Esophagus squamous epithelium (tissue), 5 donors: ENCODE measurements around the gene PPM1G. TPM values are rescaled to one million over a fixed set of nuclear protein-coding genes. Genes with fewer than 3 reads are reported as not detected.
"Not testable (repeated sequence)": the region's sequence is repeated elsewhere in the genome, so short reads cannot be mapped to it uniquely, and the experiment has no call there.

ENCODE experiments used
- DNase-seq: peaks from one replicate; lab custom pipeline; 2025; lab: John Stamatoyannopoulos, UW
- H3K27ac ChIP-seq, 4 donors: fragments of 200-600 bp; sonication (generic); one replicate each; pipeline ENCODE4 v1.5.1; 2016 to 2019; ENCODE audit warnings: mild to moderate bottlenecking in 1 of 4
- H3K27me3 ChIP-seq, 4 donors: fragments of 200-600 bp; sonication (generic); 1 replicate in 3 of 4; 2 replicates in 1 of 4; pipeline versions ENCODE4 v1.5.1 to v1.6.0; 2017 to 2021; ENCODE audit warnings: antibody characterized with exemption in 1 of 4
- H3K36me3 ChIP-seq, 3 donors: fragments of 200-600 bp; sonication (generic); one replicate each; pipeline ENCODE4 v1.5.1; 2016 to 2019
- H3K4me1 ChIP-seq, 3 donors: fragments of 200-600 bp; sonication (generic); one replicate each; pipeline ENCODE4 v1.5.1; 2017 to 2019
- H3K4me3 ChIP-seq, 4 donors: fragments of 200-600 bp; sonication (generic); 1 replicate in 3 of 4; 2 replicates in 1 of 4; pipeline ENCODE4 v1.5.1; 2016 to 2019; ENCODE audit warnings: mild to moderate bottlenecking in 2 of 4, moderate library complexity in 1 of 4
- H3K9me3 ChIP-seq, 3 donors: fragments of 200-600 bp; sonication (generic); one replicate each; pipeline ENCODE4 v1.5.1; 2016 to 2019
- POLR2A ChIP-seq, 4 donors: fragments of 450-650 bp; IDR thresholded peaks; one replicate each; pipeline ENCODE4 v1.6.1; 2017; ENCODE audit warnings: antibody characterized with exemption in 4 of 4, mild to moderate bottlenecking in 4 of 4, moderate library complexity in 3 of 4
- WGBS, 2 donors: methylation state at CpG; one replicate each; pipeline ENCODE4 v1.1.5; 2018; 5-methylcytosine and 5-hydroxymethylcytosine counted together
- intact Hi-C: fragments of 100-400 bp; cut with DNase I; formaldehyde crosslinking; loops from one replicate; pipeline ENCODE4 v1.15.0; 2022
- total RNA-seq, 4 donors: library from RNA; depleted of rRNA; stranded (reverse); fragments of >200 nt; gene quantifications; one replicate each; pipeline ENCODE4 v1.1.0, GENCODE V29; 2016
- TF ChIP-seq, protein P1 (sequence below), 6 experiments: fragments of 450-650 bp in 4 of 6; fragments of 200-600 bp in 2 of 6; sonication (generic) in 2 of 6; IDR thresholded peaks; one replicate each; pipeline ENCODE4 v1.5.1; 2016 to 2019; ENCODE audit warnings: antibody characterized with exemption in 6 of 6, mild to moderate bottlenecking in 4 of 6, moderate library complexity in 4 of 6
- donor health status: DM: yes; HTN: yes; CAD: no.

Gene PPM1G
- total RNA-seq, 4 donors from 2014 or later, result 51.9 to 77.1 (median 67.4) TPM

- intact Hi-C loops, result no loop called here
- 54 to 64% methylated on average over 7 of the region's 7 CpGs for WGBS, 2 donors
- DNase-seq, result no peak
- TF ChIP-seq, protein P1, sequence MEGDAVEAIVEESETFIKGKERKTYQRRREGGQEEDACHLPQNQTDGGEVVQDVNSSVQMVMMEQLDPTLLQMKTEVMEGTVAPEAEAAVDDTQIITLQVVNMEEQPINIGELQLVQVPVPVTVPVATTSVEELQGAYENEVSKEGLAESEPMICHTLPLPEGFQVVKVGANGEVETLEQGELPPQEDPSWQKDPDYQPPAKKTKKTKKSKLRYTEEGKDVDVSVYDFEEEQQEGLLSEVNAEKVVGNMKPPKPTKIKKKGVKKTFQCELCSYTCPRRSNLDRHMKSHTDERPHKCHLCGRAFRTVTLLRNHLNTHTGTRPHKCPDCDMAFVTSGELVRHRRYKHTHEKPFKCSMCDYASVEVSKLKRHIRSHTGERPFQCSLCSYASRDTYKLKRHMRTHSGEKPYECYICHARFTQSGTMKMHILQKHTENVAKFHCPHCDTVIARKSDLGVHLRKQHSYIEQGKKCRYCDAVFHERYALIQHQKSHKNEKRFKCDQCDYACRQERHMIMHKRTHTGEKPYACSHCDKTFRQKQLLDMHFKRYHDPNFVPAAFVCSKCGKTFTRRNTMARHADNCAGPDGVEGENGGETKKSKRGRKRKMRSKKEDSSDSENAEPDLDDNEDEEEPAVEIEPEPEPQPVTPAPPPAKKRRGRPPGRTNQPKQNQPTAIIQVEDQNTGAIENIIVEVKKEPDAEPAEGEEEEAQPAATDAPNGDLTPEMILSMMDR (IDR thresholded peaks at IDR 0.05), result no peak
- H3K27ac ChIP-seq, result peak overlapping the region; percentile 10 to 62 (median 48)
- no peaks in the 10 kb centered on the region for H3K9me3 ChIP-seq
- peaks cover 14 to 49% (median 36%) of the 10 kb centered on the region in 3 donors for H3K4me1 ChIP-seq
- no peaks in the 10 kb centered on the region for H3K27me3 ChIP-seq
- peaks cover 0 to 11% (median 0%) of the 10 kb centered on the region in 3 donors for H3K36me3 ChIP-seq
- no peak overlapping the region for H3K4me3 ChIP-seq
These were observed 55.4 kb downstream of the PPM1G start for GRCh38 chr2:27353762-27354596.

- 90 to 92% methylated on average over 2 to 5 of the region's 5 CpGs for WGBS, 2 donors
- Histone ChIP-seq H3K36me3 (peaks cover 0 to 11% (median 0%) of the 10 kb centered on the region in 3 donors), H3K27ac (peak overlapping the region in 2 of 4 donors; percentile 61 to 62), H3K4me1 (peaks cover 14 to 47% (median 36%) of the 10 kb centered on the region in 3 donors)
- intact Hi-C loops, DNase-seq, H3K27me3 ChIP-seq, H3K9me3 ChIP-seq, H3K4me3 ChIP-seq: not testable (repeated sequence)
These were observed 56.0 kb downstream of the PPM1G start for GRCh38 chr2:27353386-27353761.

DNA sequence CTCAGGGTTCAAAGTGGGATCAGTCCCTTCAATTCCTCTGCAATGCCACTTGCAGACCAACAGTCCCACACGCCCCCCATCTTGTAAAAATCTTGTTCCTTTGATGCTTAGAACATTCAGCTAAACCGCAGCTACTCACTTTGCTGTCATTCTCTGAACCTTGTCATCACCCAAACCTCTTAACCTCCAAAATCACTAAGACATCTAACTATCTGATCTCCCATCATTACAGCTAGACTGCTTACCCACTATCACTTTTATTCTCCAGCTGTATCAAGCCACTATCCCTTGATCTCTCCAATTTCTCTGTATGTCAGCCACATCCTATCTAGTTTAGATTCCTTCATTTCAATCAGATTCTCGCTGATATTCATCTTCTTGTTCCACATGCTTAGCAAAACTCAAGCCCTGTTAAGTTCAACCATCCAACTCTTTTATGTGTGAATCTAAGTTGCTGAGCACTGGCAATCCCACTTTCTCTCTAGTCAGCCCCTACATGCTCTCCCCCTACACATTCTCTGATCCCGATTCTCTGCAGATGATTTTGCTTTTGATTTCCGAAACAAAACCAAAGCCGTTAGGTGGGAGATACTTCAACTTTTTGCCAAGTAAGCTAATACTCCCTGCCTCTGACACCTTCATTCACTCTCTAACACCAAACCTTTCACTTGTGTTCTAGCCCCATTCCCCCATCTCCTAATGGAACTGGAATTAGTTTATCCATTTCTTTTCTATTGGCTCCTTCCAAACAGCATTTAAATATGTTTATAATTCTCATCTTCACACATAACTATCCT is 57.4 kb downstream of the PPM1G start:
- H3K27me3 ChIP-seq, result no peaks in the 10 kb centered on the region
- 80 to 82% methylated on average over 6 of the region's 6 CpGs for WGBS, 2 donors
- H3K4me1 ChIP-seq, result peaks cover 5 to 48% (median 26%) of the 10 kb centered on the region in 3 donors
- intact Hi-C loops, result no loop called here
- TF ChIP-seq, protein P1 (IDR thresholded peaks at IDR 0.05), result no peak
- TF ChIP-seq POLR2A (IDR thresholded peaks at IDR 0.05), result no peak
- DNase-seq, result no peak
- H3K4me3 ChIP-seq, result no peak overlapping the region
- no peaks in the 10 kb centered on the region for H3K9me3 ChIP-seq
- H3K27ac ChIP-seq, result no peak overlapping the region
- H3K36me3 ChIP-seq, result peaks cover 0 to 15% (median 0%) of the 10 kb centered on the region in 3 donors

DNA sequence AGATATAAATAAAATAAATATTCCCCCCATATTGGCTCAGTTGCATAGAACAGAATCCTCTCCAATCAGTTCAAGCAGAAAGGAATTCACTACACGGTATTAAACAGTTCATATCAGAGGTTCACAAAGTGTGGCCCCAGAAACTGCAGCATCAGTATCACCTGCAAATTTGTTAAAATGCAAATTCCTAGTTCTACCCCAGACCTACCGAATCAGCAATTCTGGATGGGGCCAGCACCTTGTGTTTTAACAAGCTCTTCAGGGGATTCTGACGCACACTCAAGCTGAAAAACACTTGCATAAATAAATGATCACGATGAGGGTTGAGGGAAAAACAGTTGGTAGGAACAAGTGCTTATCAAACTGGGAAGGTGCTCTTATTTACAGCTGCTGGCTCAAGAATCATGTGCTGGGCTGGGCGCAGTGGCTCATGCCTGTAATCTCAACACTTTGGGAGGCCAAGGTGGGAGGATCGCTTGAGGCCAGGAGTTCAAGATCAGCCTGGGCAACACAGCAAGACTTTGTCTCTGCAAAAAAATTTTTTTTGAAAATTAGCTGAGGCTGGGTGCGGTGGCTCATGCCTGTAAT is 59.2 kb downstream of the PPM1G start:
- DNase-seq, result no peak
- H3K4me1 ChIP-seq, result peaks cover 5 to 43% (median 20%) of the 10 kb centered on the region in 3 donors
- H3K27ac ChIP-seq, result no peak overlapping the region
- WGBS, 2 donors, result 81 to 83% methylated on average over 6 to 7 of the region's 7 CpGs
- H3K4me3 ChIP-seq, result no peak overlapping the region
- no peaks in the 10 kb centered on the region for H3K27me3 ChIP-seq
- no peak for TF ChIP-seq POLR2A (IDR thresholded peaks at IDR 0.05)
- TF ChIP-seq, protein P1 (IDR thresholded peaks at IDR 0.05), result no peak
- H3K36me3 ChIP-seq, result peaks cover 0 to 15% (median 0%) of the 10 kb centered on the region in 3 donors
- intact Hi-C loops, result no loop called here
- no peaks in the 10 kb centered on the region for H3K9me3 ChIP-seq

GRCh38 chr2:27347641-27348040 is 61.8 kb downstream of the PPM1G start:
- Histone ChIP-seq H3K4me3 (no peak overlapping the region), H3K36me3 (peaks cover 0 to 25% (median 4%) of the 10 kb centered on the region in 3 donors), H3K4me1 (peaks cover 0 to 17% (median 0%) of the 10 kb centered on the region in 3 donors), H3K27me3 (no peaks in the 10 kb centered on the region), H3K27ac (peak overlapping the region in 3 of 4 donors; percentile 45 to 61 (median 61)), H3K9me3 (no peaks in the 10 kb centered on the region)
- 94% methylated on average over 2 of the region's 2 CpGs; no CpG with 5 or more reads in 1 of the 2 donors for WGBS, 2 donors
- DNase-seq, result no peak
- TF ChIP-seq POLR2A (IDR thresholded peaks at IDR 0.05), result no peak
- TF ChIP-seq, protein P1 (IDR thresholded peaks at IDR 0.05), result no peak
- intact Hi-C loops, result no loop called here
